ENCODE measurements around the gene LRRIQ4.
A peak's percentile ranks its signal among the peaks of the same experiment; 100 is the strongest.

LRRIQ4 gene

DNA sequence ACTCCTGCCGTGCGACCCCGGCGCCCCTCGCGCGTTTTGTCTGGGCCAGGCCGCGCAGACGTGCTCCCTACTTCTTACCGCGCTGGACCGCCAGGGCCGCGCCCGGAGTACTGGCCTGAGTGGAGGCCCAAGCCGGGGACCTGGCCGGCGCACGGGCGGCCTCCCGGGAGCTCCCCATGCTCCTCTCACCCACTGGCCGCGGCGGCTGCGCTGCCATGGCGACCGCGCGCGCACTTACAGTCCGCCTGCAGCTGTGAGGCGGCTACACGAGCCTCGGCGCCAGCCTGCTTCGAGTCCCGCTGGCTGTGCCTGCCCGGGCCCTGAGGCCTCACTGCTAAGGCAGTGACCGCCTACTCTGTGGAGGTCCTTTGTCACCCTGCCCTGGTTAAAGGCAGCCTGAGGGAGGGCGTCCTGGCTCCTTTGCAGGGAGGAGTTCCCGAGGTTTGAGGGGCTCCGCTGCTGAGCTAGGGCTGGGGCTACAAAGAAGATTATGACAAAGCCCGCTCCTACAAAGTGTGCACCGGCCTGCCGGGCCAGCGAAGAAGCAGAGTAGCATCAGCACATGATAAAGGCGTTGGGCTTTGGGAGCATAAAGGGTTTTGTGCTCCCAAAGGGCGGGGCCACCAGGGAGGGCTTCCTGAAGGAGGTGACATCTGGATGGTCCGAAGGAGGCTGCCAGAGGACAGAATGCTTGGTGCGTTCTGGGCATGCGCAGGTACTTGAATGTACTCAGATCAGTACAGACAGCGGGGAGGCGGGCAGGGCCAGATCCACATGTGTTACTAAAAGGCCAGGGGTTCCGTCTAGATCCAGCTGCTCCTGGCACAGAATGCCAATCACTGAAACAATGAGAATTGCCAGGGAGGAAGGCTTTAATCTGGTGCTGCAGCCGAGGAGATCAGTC is at the start of gene LRRIQ4, which contains the start of gene LRRC34:
TSS of gene LRRIQ4 (plus strand) at position 539 of the 904 bp plus-strand sequence. CDS start 9,052 bp downstream, outside the sequence.
TSS of gene LRRC34 (minus strand) at position 573 of the 904 bp plus-strand sequence. CDS start at position 217, 356 bp downstream.
- DNase-seq, result peak; percentile 85

DNA sequence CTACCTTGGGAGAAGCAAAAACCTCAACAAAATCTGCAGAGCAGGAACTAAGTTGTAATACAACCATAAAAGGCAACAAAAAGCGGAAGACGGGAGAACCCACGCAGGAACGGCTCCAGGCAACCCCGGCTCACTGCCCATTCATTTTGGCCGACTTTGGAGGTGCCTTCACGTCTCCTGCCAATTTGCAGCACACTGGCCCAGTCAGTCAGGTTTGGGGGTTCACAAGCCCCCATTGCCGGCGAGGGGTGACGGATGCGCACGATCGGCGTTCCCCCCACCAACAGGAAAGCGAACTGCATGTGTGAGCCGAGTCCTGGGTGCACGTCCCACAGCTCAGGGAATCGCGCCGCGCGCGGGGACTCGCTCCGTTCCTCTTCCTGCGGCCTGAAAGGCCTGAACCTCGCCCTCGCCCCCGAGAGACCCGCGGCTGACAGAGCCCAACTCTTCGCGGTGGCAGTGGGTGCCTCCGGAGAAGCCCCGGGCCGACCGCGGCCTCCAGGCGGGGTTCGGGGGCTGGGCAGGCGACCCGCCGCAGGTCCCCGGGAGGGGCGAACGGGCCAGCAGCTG is 48.3 kb upstream of the LRRIQ4 start:
- DNase-seq, result peak; percentile 78

DNA sequence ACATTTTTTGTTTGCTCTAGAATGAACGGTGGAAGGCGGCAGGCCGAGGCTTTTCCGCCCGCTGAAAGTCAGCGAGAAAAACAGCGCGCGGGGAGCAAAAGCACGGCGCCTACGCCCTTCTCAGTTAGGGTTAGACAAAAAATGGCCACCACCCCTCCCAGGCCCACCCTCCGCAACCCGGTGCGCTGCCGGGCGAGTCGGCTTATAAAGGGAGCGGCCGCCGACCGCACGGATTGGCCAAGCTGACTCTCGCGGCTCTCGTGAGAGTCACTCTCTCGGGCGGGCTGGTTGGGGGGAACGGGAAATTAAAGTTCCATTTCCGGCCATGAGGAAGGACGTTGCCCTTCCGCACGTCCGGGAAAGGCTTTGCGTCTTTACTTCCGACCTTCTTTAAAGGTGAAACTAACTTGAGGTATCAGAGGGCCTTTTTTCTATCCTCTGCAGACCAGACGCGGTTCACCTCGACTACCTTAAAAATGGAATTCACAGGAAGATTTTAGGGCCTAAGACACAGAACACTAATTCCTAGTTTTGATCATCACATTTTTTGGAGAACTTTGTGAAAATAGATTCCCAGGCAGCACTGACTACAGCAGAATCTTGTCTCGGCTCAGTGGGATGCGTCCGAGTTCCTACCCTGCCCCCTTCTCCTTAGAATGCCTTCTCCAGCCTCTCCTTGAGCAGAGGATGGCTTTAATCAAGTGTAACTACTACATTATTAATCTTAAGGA is 47.6 kb upstream of the LRRIQ4 start, which contains the start of gene TERC:
TSS of gene TERC (minus strand) at position 179 of the 731 bp plus-strand sequence.
- peak; percentile 94 for DNase-seq

DNA sequence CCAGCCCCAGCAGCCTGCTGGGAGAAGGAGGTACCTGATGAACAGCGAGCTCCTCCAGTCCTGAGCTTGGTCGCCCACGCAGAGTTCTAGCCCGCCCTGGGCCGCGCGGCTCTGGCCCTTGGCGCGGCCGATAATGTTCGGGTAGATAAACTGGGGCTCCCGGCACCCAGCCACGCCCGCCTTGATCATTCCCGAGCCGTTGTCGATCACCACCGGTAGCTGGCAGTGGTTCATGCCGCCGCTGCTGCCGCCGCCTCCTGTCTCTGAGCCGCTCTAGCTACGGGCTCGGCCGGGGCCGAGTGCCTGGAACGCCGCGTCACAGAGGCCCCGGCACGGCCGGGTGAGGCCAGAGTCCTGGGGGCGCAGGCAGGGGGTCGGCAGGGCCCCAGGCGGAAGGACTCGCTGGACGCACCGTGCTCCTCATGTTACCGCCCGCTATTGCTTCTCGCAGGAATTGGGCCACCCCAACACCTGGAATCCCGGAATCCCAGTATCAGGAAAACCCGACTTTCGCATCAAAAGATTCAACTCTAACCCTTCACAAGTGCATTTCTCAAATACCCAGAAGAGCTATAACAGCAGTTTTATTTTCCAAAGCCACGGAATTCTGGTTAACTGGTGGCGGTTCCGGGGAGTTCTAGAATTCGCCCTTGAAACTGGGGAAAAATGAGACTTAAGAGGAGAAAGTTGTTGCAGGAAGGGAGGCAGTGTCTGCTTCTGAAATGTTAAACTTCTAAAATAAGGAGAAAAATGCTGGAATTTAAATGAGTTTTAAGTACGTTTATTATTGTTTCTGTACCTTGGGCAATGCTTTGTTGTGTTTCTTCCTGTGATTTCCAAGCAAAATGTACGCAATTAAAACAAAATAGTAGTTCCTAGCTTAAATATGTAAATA is 43.1 kb upstream of the LRRIQ4 start, which contains the start of gene ACTRT3:
TSS of gene ACTRT3 (minus strand) at position 275 of the 895 bp plus-strand sequence. CDS start at position 234, 41 bp downstream.
- peak; percentile 78 for DNase-seq

DNA sequence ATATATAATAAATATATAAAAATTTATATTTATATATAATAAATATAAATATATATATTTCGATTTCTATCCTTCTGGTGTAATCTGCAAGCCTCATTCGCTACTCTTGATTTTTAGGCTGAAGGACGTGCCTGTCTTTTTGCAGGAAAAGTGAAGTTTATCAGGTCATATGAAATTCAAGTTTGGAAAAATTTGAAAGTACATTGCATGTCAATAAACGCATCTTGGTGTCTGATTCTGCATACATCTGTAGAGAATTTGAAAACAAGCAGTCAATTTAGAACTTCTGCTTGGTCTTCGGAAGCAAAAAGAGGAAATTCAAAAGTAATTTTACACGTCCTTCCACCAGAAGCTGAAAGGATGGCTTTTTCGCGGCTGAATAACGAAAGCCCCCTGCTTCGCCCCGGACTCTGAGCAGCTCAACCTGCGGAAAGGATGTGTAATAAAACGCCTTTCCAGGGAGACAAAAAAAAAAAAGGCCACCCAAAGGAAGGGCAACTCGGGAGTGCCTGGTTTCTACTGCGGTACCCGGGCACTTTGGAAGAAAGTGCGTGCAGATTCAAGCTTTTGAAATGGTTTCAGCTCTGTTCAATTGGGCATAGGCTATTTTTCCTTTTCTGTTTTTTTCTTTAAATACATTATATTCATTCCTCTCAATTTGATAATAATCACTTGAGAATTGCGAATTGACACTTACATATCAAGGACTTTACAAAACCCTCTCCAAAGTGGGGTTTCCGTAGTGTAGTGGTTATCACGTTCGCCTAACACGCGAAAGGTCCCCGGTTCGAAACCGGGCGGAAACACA is 41.0 kb upstream of the LRRIQ4 start:
- peak; percentile 67 for DNase-seq

DNA sequence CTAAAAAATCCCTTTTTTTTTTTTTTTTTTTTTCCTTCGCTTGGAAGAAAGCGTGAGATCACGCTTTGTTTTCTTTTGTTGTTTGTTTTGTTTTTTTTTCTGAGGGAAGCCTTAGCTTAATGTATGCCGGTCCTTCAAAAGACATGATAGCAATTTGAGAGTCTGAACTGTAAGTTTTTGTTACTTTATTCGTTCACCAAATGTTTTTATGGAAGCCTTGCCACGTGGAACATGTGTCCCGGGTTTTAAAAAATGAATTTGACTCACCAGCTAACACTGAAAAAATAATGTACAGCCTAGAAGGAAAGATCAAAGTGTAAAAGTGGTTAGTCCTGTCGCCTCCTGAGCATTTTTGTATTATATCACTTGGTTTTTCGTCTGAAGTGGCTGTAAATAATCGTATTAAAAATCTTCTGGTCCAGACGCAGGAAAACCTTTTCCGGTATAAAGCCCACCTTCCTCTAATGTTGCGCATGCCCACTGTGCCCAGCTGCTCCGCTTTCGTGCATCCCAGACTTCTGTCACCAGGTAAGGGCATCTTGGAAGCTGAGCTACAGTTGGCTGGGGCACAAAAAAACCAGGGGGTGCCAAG is 40.3 kb upstream of the LRRIQ4 start:
- DNase-seq, result no peak

DNA sequence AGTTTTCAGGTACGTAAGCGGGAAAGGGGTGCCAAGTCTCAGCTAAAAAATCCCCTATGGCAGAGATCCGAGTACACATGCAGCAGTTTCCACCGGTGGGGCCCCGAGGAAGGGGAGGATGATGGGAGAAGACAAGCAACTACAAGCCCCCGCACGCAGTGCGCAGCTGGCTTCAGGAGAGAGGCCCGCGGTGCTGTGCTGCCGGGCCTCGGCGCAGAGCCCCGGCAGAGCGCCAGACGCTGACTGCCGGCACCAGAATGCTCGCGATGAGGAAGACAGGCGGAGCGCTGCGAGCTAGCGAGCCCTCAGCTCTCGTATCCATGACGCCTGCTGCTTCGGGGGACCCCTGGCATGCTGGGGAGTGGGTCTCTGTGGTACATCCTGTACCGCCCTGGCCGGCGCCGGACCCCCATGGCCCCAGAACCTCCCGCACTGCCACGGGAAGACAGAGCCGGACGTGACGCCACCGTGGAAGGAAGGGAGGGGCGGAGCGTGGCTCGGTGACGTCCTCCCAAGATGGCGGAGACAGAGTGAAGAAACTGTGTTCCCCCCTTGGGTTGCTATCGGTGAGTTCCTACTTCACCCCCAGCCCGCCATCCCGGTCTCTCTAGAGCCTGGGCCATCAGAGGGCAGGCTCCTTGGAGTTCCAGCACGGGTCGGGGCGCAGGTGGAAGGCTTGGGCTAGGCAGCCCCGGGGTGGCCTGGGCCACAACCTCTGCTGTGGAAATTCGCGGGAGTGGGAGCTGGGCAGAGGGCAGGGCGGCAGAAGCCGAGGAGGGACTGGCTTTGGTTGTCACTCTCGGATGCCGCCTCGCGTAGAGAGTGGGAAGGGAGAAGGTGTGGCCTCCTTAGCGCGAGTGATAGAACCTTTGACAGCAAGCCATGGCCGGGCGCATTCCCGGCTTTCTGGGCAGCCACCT is 39.5 kb upstream of the LRRIQ4 start, which contains the start of gene MYNN:
TSS of gene MYNN (plus strand) at position 500 of the 920 bp plus-strand sequence. CDS start 900 bp downstream, outside the sequence.
- peak; percentile 94 for DNase-seq

DNA sequence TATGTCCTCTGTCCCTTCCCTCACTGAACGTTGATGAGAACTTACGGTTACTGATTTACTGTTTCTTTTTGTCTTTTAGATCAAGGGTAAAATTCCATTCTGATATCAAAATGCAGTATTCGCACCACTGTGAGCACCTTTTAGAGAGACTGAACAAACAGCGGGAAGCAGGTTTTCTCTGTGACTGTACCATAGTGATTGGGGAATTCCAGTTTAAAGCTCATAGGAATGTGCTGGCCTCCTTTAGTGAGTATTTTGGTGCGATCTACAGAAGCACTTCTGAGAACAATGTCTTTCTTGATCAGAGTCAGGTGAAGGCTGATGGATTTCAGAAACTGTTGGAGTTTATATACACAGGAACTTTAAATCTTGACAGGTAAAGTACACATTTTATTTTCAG is 38.5 kb upstream of the LRRIQ4 start:
- no peak for DNase-seq

DNA sequence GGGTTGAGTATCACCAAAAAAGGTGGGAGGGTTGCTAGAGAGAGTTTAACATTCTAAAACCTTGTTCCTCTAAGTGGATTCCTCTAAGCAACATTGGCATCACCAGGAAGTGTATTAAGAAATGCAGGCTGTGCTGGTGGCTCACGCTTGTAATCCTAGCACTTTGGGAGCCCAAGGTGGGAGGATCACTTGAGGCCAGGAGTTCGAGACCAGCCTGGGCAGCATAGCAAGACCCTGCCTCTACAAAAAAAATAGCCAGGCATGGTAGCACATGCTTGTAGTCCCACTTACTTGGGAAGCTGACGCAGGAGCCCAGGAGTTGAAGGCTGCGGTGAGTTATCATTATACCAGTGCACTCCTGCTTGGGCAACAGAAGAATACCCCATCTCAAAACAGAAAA is 34.8 kb upstream of the LRRIQ4 start:
- DNase-seq, result no peak

DNA sequence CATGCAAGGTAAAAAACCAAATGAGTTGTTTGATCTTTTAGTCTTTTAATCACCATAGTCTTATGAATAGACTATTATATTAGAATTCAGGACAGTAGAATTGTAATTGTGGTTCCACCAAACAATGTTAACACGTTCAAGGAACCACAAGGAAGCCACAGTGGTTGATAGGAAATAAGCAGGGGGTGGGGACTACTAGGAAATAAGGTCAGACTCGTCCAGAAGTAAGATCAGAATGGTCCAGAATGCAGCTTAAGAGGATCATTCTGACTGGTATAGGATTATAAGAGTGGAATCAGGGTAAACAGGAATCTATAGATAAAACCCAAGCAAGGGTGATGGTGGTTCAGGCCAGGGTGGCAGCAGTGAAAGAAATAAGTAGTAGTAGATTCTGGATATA is 31.9 kb upstream of the LRRIQ4 start:
- no peak for DNase-seq

DNA sequence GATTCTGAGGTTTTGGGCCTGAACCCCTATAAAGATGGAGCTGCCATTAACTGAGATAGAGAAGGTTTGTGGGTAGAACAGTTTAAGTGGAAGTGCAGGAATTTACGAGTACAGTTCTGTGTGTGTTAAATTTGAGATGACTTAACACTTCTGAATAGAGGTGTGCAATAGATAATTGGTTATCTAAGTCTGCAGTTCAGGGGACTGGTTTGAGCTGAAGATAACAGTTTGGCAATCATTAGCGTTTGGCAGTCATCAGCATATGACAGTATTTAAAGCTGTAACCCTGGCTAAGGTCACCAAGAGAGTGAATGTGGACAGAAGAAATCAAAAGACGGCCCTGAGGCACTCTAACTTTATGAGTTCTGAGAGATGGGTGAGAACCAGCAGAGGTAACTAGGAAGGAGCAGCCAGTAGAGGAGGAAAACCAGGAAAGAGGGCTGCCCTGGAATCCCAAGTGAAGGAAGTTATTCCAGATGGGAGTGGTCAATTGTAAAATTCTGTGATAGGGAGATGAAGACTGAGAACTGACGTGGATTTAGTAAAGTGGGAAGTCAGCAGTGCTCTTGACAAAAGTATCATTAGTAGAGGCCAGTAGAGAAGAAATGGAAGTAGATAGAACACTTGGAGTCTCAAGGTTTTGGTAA is 31.3 kb upstream of the LRRIQ4 start:
- DNase-seq, result no peak

DNA sequence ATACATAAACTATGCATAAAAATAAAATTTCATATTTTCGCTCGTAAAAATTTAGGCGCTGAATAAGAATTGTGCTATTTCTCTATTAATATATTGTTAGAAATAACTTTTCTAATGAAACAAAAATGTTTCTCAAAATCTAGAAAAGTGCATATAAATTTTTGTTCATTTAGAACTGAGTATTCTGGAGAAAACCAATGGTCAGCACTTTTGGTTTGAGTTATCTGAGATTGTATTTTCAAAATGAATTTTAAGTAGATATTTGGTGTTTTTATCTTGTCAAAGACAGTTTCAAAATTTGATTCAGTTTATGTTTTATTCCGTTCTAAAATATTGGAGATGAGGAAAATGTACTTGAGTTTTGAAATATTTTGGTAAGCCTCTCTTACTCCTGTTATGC is 25.6 kb upstream of the LRRIQ4 start:
- no peak for DNase-seq

DNA sequence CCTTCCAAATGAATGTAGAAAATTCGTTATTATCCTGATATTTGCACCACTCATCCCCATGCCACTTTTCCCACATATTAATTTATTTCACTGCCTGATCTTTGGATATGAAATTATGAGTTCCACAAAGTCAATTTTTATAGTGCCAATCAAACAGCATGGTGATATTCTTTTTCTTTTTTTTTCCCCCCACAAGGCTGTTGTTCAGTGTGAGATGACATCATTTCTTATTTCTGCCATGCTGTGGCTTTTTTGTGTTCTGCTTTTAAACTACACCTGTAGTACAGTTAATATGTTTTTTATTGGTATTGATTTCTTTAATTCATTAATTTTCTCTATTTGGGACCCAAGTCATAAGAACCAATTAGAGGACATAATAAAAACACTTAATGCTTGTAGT is 24.9 kb upstream of the LRRIQ4 start:
- DNase-seq, result no peak

DNA sequence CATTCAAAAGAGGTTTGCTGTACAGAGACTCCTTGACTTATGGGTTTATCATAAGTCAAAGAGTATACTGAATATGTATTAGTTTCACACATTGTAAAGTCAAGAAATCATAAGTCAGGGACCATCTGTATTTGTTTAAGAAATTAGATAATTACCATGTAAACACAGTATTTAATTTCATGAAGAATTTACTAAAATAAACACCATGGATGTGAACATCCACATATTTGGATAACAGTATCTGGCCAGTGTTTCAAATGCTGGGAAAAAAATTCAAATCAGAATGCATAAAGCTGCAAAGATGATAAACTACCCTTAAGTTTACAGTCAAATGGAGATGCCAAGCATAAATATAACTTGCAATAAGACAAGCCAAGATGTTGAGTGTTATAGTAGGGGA is 22.5 kb upstream of the LRRIQ4 start:
- no peak for DNase-seq

DNA sequence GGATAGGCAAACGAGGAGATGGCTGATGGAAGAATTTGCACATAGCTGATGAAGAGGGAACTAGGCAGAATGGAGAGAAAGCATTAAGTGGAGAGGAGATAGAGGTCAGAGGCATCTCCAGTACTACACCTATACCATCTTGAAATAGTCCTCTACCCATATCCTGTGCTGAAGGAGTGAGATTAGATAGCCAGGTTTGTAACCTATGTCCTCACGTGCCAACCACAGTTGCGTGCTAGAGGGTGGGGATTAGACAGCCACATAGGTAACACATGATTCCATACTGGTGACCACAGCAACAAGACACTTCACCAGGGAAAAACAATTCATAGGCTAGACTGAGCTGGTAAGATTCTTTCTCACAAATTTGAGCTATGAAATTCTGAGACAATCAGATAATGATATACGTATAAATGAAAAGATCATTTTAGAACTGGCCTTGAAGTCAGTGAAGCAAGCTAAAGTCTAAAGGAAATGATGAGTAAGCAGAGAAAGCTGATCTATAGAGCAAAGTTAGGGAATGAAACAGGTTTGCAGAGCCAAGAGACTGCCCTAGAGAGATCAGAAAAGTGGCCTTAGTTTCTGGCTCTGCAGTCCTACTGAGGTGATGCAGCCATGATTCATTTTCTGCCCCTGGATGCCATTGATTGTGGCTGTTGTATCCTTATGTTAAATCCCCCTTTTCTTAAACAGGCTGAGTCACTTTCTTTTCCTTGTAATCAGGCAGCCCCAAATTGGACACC is 21.8 kb upstream of the LRRIQ4 start:
- no peak for DNase-seq

DNA sequence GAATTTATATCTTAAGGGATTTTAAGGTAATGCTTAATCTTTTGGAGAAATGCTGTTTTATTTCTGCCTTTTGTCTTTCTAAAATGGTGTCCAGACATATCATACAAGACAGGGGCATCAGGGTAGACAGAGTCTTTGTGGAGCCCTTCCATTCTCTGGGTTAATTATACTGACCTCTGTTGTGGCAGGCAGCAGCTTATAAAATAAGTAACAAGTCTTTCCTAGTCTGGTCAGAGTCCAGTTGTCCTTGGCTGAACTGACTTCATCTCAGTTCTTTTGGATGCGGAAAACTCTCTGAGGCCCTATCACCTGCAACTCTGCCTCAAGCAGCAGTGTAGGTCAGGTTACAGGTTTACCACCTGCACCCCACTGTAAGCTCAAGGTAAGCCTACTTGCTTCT is 20.3 kb upstream of the LRRIQ4 start:
- DNase-seq, result no peak

DNA sequence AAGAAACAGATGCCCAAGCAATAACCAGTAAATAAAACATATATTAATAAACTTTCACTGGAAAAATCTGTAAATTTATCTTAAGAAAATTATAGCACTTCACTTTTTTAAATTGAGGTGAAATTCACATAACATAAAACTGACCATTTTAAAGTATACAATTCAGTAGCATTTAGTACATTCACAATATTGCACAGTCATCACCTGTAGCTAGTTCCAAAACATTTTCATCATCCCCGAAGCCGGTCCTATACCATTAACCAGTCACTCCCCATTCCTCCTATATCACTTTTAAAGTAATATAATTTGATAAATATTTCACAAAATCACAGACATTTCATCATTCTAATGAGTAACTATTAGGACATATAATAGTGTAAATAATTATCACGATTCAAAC is 8.0 kb upstream of the LRRIQ4 start:
- DNase-seq, result no peak

DNA sequence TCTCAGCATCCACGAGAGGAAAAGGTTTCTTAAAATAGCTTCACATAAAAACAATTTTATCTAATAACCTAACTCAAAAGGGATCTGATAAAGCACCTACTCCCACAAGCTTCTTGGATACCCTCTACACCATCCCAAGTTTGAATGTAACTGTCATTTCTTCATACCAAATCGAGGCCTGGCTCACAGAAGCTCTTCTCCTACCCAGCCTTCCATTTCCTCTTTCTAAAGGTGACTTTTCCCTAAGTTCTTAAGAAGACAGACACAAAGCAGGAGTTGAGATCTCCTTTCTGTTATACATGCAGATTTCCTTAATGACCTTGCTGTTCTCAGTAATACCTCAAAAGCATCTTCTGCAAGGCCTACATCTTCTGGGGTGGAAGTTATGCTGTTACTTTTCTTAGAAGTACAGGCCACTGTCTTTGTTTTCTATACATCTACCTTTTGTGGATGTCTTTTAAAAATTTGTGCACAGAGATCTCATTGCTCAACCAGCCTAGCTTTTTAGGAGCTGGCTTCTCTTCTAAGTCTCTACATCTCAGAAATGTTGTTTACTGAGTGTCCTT is 3.4 kb upstream of the LRRIQ4 start:
- no peak for DNase-seq
